HG02763 (cell line): ENCODE data around the gene RNF224.
A peak's percentile ranks its signal among the peaks of the same experiment; 100 is the strongest.

Experiments
- ATAC-seq: cut with Tn5 transposase; IDR thresholded peaks from one replicate; pipeline ENCODE4 v1.9.1; 2021; ENCODE audit warnings: mild to moderate bottlenecking, moderate library complexity; ENCODE audit not compliant: unreplicated experiment

Gene RNF224

GRCh38 chr9:137270929-137271695 lies 43.8 kb downstream of the RNF224 start:
- ATAC-seq = no peak

GRCh38 chr9:137271696-137272076 lies 44.4 kb downstream of the RNF224 start:
- no peak for ATAC-seq

- no peak for ATAC-seq
Observed at GRCh38 chr9:137272241-137273094, 45.2 kb downstream of the RNF224 start.

- no peak for ATAC-seq
Observed at GRCh38 chr9:137273095-137273490, 45.8 kb downstream of the RNF224 start.

GRCh38 chr9:137273611-137274320 lies 46.5 kb downstream of the RNF224 start:
- no peak for ATAC-seq

- ATAC-seq = no peak
Observed at GRCh38 chr9:137275203-137275587, 47.9 kb downstream of the RNF224 start.

GRCh38 chr9:137275588-137276472 lies 48.5 kb downstream of the RNF224 start:
- ATAC-seq = no peak

GRCh38 chr9:137276473-137277328 lies 49.4 kb downstream of the RNF224 start:
- ATAC-seq = no peak

- ATAC-seq = peak; percentile 68
Observed at GRCh38 chr9:137277329-137278041, 50.2 kb downstream of the RNF224 start, which contains the start of gene TOR4A. Gene TOR4A (plus strand): TSS chr9:137277726. CDS start chr9:137278690, 964 bp downstream.

- no peak for ATAC-seq
Observed at GRCh38 chr9:137278061-137278701, 50.9 kb downstream of the RNF224 start.
